T-helper 1 cell treated with Interleukin-12 subunit alpha and Interleukin-12 subunit beta and Interleukin-4 antibody, amounts not matched to agents 30 μg/mL and 1 μg/mL, for 36 hours (primary cell): Measurements from ENCODE around the gene ADAMTS15.

ENCODE experiments used
- H3K27ac Mint-ChIP-seq: one replicate; pipeline ENCODE4 v1.8.0; 2021; ENCODE audit warnings: mild to moderate bottlenecking, mixed read lengths
- H3K27me3 Mint-ChIP-seq: one replicate; pipeline ENCODE4 v1.8.0; 2021; ENCODE audit warnings: low read depth, mixed read lengths
- H3K36me3 Mint-ChIP-seq: one replicate; pipeline ENCODE4 v1.8.0; 2021; ENCODE audit warnings: low read depth, mixed read lengths
- H3K4me1 Mint-ChIP-seq: one replicate; pipeline ENCODE4 v1.8.0; 2021; ENCODE audit warnings: low read depth, mixed read lengths
- H3K4me3 Mint-ChIP-seq: one replicate; pipeline ENCODE4 v1.8.0; 2021; ENCODE audit warnings: mild to moderate bottlenecking, moderate library complexity, mixed read lengths
- H3K9me3 Mint-ChIP-seq: one replicate; pipeline ENCODE4 v1.8.0; 2021; ENCODE audit warnings: mixed read lengths

The ADAMTS15 gene

DNA sequence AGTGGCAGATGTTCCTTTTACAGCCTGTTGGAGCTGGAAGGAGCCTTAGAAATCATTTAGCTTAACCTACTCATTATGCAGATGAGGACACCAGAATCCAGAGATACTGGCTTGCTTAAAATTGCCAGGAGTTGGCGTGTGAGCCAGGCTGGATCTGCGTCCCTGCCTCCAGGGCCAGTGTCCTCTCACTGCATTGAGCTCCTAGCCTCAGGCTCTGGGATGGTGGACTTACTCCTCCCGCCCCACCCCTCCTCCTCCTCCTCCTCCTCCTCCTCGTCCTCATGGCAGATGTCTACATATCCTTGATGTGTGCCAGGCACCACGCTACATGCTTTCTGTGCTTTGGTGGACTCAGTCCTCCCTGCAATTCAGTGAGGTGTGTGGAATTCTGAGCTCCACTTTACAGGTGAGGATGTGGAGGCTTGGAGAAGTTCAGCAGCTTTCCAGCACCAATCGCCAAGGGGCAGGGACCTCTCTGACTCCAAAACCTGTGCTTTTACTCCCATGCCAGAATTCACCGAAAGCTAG is 24.1 kb downstream of the ADAMTS15 start:
- no peak overlapping the region for H3K4me3 Mint-ChIP-seq
- no peaks in the 10 kb centered on the region for H3K4me1 Mint-ChIP-seq
- no peak overlapping the region for H3K27ac Mint-ChIP-seq
- H3K27me3 Mint-ChIP-seq: no peaks in the 10 kb centered on the region
- H3K36me3 Mint-ChIP-seq: no peaks in the 10 kb centered on the region
- no peaks in the 10 kb centered on the region for H3K9me3 Mint-ChIP-seq

DNA sequence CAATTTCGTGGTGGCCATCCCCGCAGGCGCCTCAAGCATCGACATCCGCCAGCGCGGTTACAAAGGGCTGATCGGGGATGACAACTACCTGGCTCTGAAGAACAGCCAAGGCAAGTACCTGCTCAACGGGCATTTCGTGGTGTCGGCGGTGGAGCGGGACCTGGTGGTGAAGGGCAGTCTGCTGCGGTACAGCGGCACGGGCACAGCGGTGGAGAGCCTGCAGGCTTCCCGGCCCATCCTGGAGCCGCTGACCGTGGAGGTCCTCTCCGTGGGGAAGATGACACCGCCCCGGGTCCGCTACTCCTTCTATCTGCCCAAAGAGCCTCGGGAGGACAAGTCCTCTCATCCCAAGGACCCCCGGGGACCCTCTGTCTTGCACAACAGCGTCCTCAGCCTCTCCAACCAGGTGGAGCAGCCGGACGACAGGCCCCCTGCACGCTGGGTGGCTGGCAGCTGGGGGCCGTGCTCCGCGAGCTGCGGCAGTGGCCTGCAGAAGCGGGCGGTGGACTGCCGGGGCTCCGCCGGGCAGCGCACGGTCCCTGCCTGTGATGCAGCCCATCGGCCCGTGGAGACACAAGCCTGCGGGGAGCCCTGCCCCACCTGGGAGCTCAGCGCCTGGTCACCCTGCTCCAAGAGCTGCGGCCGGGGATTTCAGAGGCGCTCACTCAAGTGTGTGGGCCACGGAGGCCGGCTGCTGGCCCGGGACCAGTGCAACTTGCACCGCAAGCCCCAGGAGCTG is 24.8 kb downstream of the ADAMTS15 start:
- no peaks in the 10 kb centered on the region for H3K27me3 Mint-ChIP-seq
- H3K9me3 Mint-ChIP-seq: no peaks in the 10 kb centered on the region
- H3K27ac Mint-ChIP-seq: no peak overlapping the region
- no peaks in the 10 kb centered on the region for H3K4me1 Mint-ChIP-seq
- H3K36me3 Mint-ChIP-seq: no peaks in the 10 kb centered on the region
- H3K4me3 Mint-ChIP-seq: no peak overlapping the region

DNA sequence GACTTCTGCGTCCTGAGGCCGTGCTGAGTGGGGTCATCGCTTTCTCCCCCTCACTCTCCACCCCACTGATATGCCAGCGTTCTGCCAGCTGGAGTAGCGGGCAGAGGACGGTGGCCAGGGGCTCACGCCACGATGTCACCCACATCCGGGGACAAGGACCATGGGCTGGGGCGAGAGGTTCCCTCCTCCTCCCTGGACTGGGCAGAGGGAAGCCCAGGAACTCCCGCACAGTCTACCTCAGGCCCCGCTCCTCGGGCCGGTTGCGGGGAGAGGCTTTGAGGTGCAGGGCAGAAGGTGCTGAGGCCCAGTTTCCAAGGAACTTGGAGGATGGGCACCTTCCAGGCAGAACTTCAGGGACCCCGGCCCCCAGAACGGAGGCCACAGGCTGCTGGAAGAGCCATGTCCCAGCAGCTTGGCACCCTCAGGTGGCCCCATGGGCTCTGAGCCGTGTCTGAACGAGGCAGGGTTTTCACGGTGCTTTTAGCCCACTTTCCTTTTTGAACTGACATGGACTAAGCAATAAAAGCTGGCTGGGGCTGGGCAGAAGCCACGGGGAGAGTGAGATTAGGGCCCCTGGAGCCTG is 25.4 kb downstream of the ADAMTS15 start:
- Mint-ChIP-seq H3K4me3 (no peak overlapping the region), H3K27me3 (no peaks in the 10 kb centered on the region), H3K36me3 (no peaks in the 10 kb centered on the region), H3K27ac (no peak overlapping the region), H3K9me3 (no peaks in the 10 kb centered on the region), H3K4me1 (no peaks in the 10 kb centered on the region)

DNA sequence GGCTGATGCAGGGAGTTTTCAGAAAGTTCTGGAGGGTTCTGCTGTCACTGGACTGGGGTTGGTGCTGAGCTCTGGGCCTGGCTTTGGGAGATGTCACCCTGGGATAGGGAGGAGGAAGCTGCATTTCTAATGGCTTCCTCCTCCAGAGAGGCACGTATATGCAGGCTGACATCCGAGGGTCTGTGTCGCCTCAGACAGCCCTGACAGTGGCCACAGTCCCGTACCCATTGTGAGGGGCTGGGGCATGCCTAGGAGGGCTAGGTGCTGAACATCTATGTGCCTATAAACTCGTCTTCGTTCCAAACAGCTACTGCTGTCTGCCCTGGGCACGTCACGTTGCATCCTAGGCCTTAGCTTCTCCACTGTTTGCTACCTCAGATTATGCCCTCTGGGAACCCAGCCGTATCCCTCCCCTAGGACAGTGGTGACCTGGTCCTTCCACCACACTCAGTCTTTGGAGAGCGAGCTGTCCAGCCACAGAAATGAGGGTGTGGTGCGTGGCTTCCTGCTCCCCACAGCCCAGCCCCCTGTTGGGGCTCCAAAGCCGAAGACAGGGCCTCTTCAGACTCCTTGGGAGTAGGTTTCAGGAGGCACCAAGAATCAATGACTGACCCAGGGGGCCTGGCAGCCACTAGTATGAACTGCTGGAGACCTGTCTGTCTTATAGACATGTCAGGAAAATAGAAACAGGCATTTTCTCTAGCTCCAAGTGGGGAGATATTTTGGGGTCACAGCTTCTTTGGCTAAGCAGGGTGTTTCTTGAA is 26.4 kb downstream of the ADAMTS15 start:
- Mint-ChIP-seq H3K4me1 (no peaks in the 10 kb centered on the region), H3K36me3 (no peaks in the 10 kb centered on the region), H3K27ac (no peak overlapping the region), H3K9me3 (no peaks in the 10 kb centered on the region), H3K4me3 (no peak overlapping the region), H3K27me3 (no peaks in the 10 kb centered on the region)

DNA sequence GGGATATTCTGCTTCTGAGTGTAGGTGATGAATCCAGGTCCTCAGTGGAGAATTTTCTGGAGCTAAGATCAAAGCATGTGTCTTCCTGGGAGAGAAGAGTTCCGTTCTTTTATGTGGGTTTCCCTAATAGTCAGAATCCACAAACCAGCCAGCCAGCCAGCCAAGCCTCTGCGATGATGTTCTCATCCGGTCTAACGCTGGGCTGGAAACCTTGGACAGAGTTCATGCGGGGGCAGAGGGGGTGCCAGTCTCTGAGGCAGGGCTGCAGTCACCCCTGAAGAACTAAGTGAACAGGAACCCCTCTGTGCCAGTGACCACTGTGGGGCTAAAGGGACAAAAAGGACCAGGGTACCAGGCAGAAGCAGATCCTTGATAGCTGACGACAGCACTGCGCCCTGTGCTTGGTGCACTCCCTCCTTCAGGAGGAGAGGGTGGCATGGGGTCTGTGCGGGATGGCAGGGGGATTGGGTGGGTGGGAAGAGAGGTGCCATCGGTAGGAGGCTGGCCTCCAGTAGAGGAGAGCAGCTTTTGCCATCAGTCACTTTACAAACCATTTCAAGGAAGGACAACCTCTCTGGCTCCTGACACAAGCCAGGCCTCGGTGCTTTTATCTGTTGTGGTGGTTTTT is 27.1 kb downstream of the ADAMTS15 start:
- Mint-ChIP-seq H3K36me3 (no peaks in the 10 kb centered on the region), H3K9me3 (no peaks in the 10 kb centered on the region), H3K27ac (no peak overlapping the region), H3K27me3 (no peaks in the 10 kb centered on the region), H3K4me3 (no peak overlapping the region), H3K4me1 (no peaks in the 10 kb centered on the region)

DNA sequence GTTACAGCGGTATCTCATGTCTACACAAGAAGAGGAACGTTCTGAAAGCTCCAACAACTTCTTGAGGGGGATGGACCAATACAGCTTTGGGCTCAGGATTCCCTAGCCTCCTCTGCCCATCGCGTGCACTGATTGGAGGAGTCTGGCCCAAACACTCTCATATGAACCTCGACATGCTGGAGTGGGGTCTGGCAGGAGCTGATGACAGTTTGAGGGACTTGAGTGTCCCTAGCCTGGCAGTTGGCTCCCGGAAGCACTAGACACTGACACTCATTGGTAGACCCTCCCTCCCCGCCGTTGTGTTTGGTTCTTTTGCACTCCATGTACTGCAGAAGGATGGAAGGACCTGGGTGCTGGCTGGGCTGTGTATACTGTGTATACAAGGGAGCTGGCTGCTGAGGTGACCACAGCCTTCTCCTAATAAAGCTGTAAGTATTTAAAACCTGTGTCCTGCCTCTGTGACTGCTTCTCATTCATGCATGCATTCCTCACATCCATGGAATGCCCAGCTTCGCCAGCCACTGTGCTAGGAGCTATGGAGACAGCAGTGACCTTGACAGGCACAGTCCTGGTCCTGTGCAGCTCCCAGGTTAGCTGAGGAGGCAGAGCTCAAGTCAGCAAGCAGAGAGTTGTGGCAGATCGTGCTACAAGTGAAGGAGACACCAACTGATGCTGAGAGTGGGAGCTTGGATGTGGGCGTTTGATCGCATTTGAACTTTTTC is 27.9 kb downstream of the ADAMTS15 start:
- H3K4me3 Mint-ChIP-seq: no peak overlapping the region
- no peak overlapping the region for H3K27ac Mint-ChIP-seq
- no peaks in the 10 kb centered on the region for H3K4me1 Mint-ChIP-seq
- H3K27me3 Mint-ChIP-seq: no peaks in the 10 kb centered on the region
- no peaks in the 10 kb centered on the region for H3K36me3 Mint-ChIP-seq
- no peaks in the 10 kb centered on the region for H3K9me3 Mint-ChIP-seq

DNA sequence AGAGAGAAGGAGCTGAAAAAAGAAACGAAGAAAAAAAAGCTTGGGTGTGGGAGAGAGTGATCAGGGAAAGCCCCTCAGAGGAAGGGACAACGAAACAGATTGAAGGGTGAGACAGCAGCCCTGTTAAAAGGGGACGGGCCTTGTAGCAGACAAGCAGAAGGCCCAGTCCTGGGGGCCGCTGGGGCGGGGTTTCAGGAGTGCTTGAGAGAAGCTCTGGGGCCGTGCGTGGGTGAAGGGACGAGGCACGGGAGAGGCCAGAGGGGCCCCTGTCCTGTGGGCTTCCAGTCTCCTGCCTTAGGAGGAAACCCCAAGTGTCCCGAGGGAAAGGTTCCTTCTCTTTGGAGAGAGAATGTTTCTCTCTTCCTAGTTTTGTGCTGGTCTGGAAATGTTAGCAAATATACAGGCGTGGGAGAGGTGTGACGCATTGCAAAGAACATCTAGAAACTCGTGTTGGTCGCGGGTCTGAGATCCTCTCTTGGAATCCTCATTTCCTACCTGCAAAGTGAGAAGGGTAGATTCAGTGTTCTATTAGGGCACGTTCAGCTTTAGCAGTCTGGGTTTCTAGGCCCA is 28.6 kb downstream of the ADAMTS15 start:
- Mint-ChIP-seq H3K9me3 (no peaks in the 10 kb centered on the region), H3K27me3 (no peaks in the 10 kb centered on the region), H3K27ac (no peak overlapping the region), H3K36me3 (no peaks in the 10 kb centered on the region), H3K4me3 (no peak overlapping the region), H3K4me1 (no peaks in the 10 kb centered on the region)

DNA sequence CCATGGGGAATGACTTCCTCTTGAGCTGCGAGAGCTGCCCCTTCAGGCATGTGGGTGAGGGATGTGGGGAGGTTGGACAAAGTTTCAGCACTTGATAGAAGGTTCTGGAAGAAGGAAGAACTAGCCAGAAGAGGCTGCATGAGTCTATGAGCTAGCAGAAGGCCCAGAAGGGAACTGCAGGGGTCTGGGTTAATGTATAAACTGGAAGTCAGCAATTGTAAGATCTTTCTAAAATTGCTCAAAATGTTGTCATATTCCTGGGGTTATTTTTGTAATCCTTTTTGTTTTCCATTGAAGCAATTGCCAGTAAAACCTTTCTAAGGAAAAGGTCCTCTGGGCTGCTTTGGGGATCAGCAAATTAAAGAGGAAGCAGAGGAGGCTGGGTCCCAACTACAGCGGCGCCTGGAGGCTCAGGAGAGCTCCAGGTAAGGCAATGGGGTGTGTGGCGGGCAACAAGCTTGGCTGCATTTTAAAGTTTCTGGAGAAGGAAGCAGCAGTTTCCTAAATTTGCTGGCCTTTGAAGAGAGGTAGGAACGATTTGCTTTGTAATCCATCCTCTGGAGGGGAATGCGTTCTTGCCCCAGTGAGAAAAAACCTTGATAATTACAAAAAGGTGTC is 29.2 kb downstream of the ADAMTS15 start:
- Mint-ChIP-seq H3K27me3 (no peaks in the 10 kb centered on the region), H3K9me3 (no peaks in the 10 kb centered on the region)

DNA sequence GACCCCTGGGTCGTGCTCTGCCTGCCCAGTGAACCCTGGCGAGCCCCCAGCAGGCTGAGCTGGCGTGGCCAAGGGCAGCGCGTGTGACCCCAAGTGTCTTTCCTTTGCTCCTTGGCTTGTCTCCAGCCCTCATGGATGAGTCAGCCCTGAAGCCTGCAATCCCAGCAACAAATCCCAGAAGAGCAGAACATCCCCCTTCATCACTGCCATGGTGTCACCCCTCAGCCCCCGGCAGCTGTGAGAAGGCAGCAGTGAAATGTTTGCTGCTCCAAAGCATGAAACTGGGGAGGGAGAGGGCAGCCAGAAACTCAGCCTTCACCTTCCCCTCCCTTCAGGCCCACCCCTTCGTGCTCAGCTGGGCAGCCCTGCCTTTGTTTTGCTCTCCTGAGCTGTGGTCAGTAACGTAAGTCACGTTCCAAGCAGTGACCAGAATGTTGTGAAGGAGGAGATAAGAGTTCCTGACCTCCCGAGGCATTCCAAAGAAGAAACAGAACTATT is 29.8 kb downstream of the ADAMTS15 start:
- no peaks in the 10 kb centered on the region for H3K9me3 Mint-ChIP-seq
- no peaks in the 10 kb centered on the region for H3K27me3 Mint-ChIP-seq
- no peaks in the 10 kb centered on the region for H3K4me1 Mint-ChIP-seq
- no peaks in the 10 kb centered on the region for H3K36me3 Mint-ChIP-seq
- no peak overlapping the region for H3K4me3 Mint-ChIP-seq
- no peak overlapping the region for H3K27ac Mint-ChIP-seq

More for the DNA sequence above, 29.2 kb downstream of the ADAMTS15 start:
- Mint-ChIP-seq H3K4me3 (no peak overlapping the region), H3K27ac (no peak overlapping the region), H3K4me1 (no peaks in the 10 kb centered on the region), H3K36me3 (no peaks in the 10 kb centered on the region)

DNA sequence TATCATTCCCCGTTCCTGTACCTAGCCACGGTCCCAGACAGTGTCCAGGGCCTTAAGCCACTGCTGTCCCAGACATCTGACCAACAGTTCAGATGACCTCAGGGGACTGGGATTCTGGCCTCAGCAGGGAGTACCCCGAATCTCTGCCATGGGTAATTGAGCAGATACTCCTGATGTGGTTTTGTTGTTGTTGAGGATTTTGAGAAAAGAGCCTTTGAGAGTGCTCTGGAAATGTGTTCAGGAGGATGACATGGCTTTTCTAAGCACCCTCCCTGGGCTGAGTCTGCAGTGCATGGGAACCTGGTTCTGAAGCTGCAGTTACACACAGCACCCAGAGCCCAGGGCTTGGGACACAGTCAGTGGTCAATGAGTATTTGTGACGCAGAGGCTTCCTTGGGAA is 30.4 kb downstream of the ADAMTS15 start:
- Mint-ChIP-seq H3K36me3 (no peaks in the 10 kb centered on the region), H3K9me3 (no peaks in the 10 kb centered on the region), H3K27ac (no peak overlapping the region)

DNA sequence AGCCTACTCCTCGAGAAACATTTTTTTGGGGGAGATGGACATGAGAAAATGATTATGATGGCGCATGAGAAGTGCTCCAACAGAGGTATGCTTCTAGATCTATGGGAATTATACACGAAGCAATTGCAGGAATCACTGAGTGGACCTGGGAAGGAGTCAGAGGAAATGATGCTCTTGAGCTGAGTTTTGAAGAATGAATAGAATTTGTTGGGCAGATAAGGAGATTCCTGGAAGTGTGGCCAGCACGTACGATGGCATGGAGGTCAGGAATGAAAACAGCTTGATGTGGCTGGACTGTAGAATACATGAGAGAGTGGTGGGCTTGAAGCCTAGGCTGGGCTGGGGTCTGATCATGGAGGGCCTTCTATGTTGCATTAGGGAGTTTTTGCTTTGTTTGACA is 31.7 kb downstream of the ADAMTS15 start:
- Mint-ChIP-seq H3K36me3 (no peaks in the 10 kb centered on the region), H3K27ac (no peak overlapping the region), H3K9me3 (no peaks in the 10 kb centered on the region), H3K27me3 (peaks cover 3% of the 10 kb centered on the region), H3K4me1 (no peaks in the 10 kb centered on the region), H3K4me3 (no peak overlapping the region)

More for the DNA sequence above, 30.4 kb downstream of the ADAMTS15 start:
- Mint-ChIP-seq H3K27me3 (peaks cover 1% of the 10 kb centered on the region), H3K4me1 (no peaks in the 10 kb centered on the region), H3K4me3 (no peak overlapping the region)

DNA sequence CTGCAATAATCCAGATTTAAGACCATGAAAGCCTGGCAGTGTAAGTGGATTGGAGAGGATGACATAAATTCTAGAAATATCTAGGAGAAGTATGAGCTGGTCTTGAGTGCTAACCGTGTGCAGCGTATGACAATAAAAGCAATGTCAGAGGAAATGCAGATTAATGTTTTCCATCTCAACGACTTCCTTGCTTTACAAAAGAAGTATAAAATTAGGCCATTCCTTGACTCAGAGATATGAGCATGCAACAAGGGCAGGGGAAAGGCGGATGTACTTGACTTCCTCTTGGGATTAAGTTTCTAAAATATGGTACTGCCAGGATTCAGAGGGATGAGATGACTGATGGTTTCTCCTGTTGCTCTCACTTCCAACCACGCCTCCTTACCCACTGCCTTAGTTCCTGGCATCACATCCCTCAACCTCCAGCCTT is 32.3 kb downstream of the ADAMTS15 start:
- H3K27ac Mint-ChIP-seq: no peak overlapping the region
- no peaks in the 10 kb centered on the region for H3K4me1 Mint-ChIP-seq
- H3K4me3 Mint-ChIP-seq: no peak overlapping the region
- H3K27me3 Mint-ChIP-seq: peaks cover 3% of the 10 kb centered on the region
- no peaks in the 10 kb centered on the region for H3K9me3 Mint-ChIP-seq
- H3K36me3 Mint-ChIP-seq: no peaks in the 10 kb centered on the region

DNA sequence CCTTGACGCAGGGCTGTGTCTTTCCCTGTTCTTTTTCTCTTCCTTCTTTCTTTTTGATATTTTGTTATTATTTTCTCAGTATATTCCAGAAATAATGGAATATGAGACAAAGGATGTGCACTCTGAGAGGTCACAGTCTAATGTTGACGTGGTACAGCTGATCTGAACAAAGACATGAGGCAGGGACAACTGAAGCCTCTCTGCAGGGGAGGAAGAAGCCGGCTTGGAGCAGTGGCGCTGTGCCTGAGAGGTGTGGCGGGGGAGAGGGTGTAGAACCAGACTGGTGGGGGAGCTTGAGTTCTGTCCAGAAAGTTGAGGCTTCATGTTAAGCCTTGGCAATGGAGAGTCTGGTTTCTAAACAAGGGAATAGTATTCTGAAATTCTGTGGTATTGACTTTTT is 34.7 kb downstream of the ADAMTS15 start:
- Mint-ChIP-seq H3K4me3 (no peak overlapping the region), H3K36me3 (no peaks in the 10 kb centered on the region)

More for the DNA sequence above, 34.7 kb downstream of the ADAMTS15 start:
- no peaks in the 10 kb centered on the region for H3K4me1 Mint-ChIP-seq
- no peak overlapping the region for H3K27ac Mint-ChIP-seq
- H3K9me3 Mint-ChIP-seq: no peaks in the 10 kb centered on the region
- H3K27me3 Mint-ChIP-seq: peaks cover 3% of the 10 kb centered on the region
